OCI-LY7 (cell line): ENCODE measurements around the gene CRMP1. TPM values are rescaled to one million over a fixed set of nuclear protein-coding genes. Genes with fewer than 3 reads are reported as not detected.

Experiments
- BruUV-seq: library from RNA; stranded (reverse); fragments of 400-500 nt; replicated peaks from 2 replicates; lab custom pipeline; 2021; lab: Mats Ljungman, UMichigan
- CTCF ChIA-PET: fragments of 300-600 bp; sonication (Branson Sonifier 250); formaldehyde crosslinking; loops from one replicate; lab custom pipeline; 2022; ENCODE audit warnings: antibody characterized with exemption; ENCODE audit not compliant: unreplicated experiment; lab: Charles Lee
- POLR2A ChIA-PET: fragments of 300-600 bp; sonication (Branson Sonifier 250); formaldehyde crosslinking; loops from one replicate; lab custom pipeline; 2022; ENCODE audit warnings: antibody characterized with exemption; lab: Charles Lee
- DNase-seq: peaks from one replicate; pipeline ENCODE4 v3.0.0-alpha.2; 2015; ENCODE audit warnings: low spot score
- H2AFZ ChIP-seq: fragments of 200-600 bp; sonication (generic), shearing (Covaris generic); 2 replicates; pipeline ENCODE4 v1.6.1; 2014; ENCODE audit warnings: mild to moderate bottlenecking, antibody characterized with exemption, low read length, moderate library complexity
- H3K27ac ChIP-seq: fragments of 200-600 bp; sonication (generic); 2 replicates; pipeline ENCODE4 v1.5.1; 2014; ENCODE audit warnings: mixed run types, low read depth, mild to moderate bottlenecking, moderate library complexity, low read length, inconsistent platforms; ENCODE audit not compliant: poor library complexity, severe bottlenecking
- H3K36me3 ChIP-seq: fragments of 200-600 bp; sonication (generic); 2 replicates; pipeline ENCODE4 v1.6.1; 2014; ENCODE audit warnings: mild to moderate bottlenecking, antibody characterized with exemption, low read length, moderate library complexity, mixed read lengths; ENCODE audit not compliant: insufficient read depth
- H3K4me1 ChIP-seq: fragments of 200-600 bp; sonication (generic); 2 replicates; pipeline ENCODE4 v1.5.1; 2014; ENCODE audit warnings: mild to moderate bottlenecking, low read length; ENCODE audit not compliant: insufficient read depth, poor library complexity, severe bottlenecking
- H3K4me2 ChIP-seq: fragments of 200-600 bp; sonication (generic); 2 replicates; pipeline ENCODE4 v1.6.1; 2014; ENCODE audit warnings: mild to moderate bottlenecking, low read length
- H3K4me3 ChIP-seq: fragments of 200-600 bp; sonication (generic); 2 replicates; pipeline ENCODE4 v1.5.1; 2014; ENCODE audit warnings: mild to moderate bottlenecking, low read depth, low read length; ENCODE audit not compliant: poor library complexity, severe bottlenecking
- H3K79me2 ChIP-seq: fragments of 200-600 bp; sonication (generic); 2 replicates; pipeline ENCODE4 v1.6.1; 2016; ENCODE audit warnings: low read depth, mild to moderate bottlenecking, low read length, moderate library complexity, mixed read lengths; ENCODE audit not compliant: insufficient read depth
- H3K9me2 ChIP-seq: fragments of 200-600 bp; sonication (generic); 2 replicates; pipeline ENCODE4 v1.6.1; 2016; ENCODE audit warnings: mild to moderate bottlenecking, low read length, mixed read lengths; ENCODE audit not compliant: insufficient read depth
- H3K9me3 ChIP-seq: fragments of 200-600 bp; sonication (generic); 2 replicates; pipeline ENCODE4 v1.6.1; 2014; ENCODE audit warnings: mild to moderate bottlenecking, mixed run types, low read length, mixed read lengths
- H4K20me1 ChIP-seq: fragments of 200-600 bp; sonication (generic); 2 replicates; pipeline ENCODE4 v1.6.1; 2014; ENCODE audit warnings: mild to moderate bottlenecking, antibody characterized with exemption, low read length, moderate library complexity, mixed read lengths; ENCODE audit not compliant: insufficient read depth
- EZH2phosphoT487 ChIP-seq: fragments of 200-600 bp; sonication (generic); IDR thresholded peaks from 2 replicates; pipeline ENCODE4 v1.6.1; 2018; ENCODE audit warnings: low read depth, borderline replicate concordance, mild to moderate bottlenecking, mixed run types, antibody characterized with exemption, low read length, moderate library complexity, mixed read lengths
- intact Hi-C: fragments of 100-400 bp; cut with micrococcal nuclease; formaldehyde crosslinking; loops from one replicate; pipeline ENCODE4 v1.10.0; 2022; ENCODE audit not compliant: unreplicated experiment
- total RNA-seq, 2 experiments: library from RNA; depleted of rRNA in 1 of 2; stranded (reverse); fragments of >200 nt in 1 of 2; shearing (Covaris generic) in 1 of 2; gene quantifications; 2 replicates each; pipeline ENCODE4 v1.2.3, GENCODE V29; 2014 to 2022
- TF ChIP-seq, protein P1 (sequence below): fragments of 200-600 bp; sonication (generic); conservative IDR thresholded peaks from 2 replicates; pipeline ENCODE4 v1.5.1; 2014; ENCODE audit warnings: mild to moderate bottlenecking, antibody characterized with exemption, low read length, moderate library complexity, mixed read lengths

The CRMP1 gene
- total RNA-seq, 2 experiments from 2014 or later: not detected

DNA sequence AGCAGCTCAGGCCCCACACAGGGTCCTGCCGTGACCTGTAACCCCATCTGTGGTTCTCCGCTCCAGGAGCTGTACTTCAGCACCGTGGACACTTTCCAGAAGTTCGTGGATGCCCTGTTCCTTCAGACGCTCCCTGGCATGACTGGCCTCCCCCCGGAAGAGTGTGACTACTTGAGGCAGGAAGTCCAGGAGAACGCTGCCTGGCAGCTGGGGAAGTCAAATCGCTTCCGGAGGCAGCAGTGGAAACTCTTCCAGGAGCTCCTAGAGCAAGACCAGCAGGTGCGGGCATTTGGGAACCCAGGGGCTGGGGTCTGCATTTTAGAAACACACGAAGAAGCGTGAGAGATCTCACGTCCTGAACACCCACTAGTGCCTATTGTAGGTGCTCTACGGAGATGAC, 109.4 kb downstream of the CRMP1 start:
- Histone ChIP-seq H2AFZ (no peak overlapping the region), H3K27ac (no peak overlapping the region), H3K9me3 (no peaks in the 10 kb centered on the region), H3K9me2 (no peaks in the 10 kb centered on the region), H3K4me2 (no peak overlapping the region), H3K36me3 (no peaks in the 10 kb centered on the region), H3K4me1 (no peaks in the 10 kb centered on the region), H3K79me2 (no peaks in the 10 kb centered on the region), H4K20me1 (no peaks in the 10 kb centered on the region), H3K4me3 (no peak overlapping the region)
- ChIA-PET CTCF (interaction anchor here (0.6 kb wide), 1 partner anchor 1487 kb away, joined by 3 read pairs; no protein-coding TSS in a partner anchor), POLR2A (no interaction called here)
- intact Hi-C loops: no loop called here
- TF ChIP-seq EZH2phosphoT487: no peak
- TF ChIP-seq, protein P1, sequence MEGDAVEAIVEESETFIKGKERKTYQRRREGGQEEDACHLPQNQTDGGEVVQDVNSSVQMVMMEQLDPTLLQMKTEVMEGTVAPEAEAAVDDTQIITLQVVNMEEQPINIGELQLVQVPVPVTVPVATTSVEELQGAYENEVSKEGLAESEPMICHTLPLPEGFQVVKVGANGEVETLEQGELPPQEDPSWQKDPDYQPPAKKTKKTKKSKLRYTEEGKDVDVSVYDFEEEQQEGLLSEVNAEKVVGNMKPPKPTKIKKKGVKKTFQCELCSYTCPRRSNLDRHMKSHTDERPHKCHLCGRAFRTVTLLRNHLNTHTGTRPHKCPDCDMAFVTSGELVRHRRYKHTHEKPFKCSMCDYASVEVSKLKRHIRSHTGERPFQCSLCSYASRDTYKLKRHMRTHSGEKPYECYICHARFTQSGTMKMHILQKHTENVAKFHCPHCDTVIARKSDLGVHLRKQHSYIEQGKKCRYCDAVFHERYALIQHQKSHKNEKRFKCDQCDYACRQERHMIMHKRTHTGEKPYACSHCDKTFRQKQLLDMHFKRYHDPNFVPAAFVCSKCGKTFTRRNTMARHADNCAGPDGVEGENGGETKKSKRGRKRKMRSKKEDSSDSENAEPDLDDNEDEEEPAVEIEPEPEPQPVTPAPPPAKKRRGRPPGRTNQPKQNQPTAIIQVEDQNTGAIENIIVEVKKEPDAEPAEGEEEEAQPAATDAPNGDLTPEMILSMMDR: no peak
- BruUV-seq: no TSS peak
- no peak for DNase-seq

GRCh38 chr4:5782829-5783476, 109.9 kb downstream of the CRMP1 start:
- TF ChIP-seq EZH2phosphoT487: no peak
- TF ChIP-seq, protein P1: no peak
- H3K4me2 ChIP-seq: no peak overlapping the region
- ChIA-PET CTCF (no interaction called here), POLR2A (interaction anchor here (0.6 kb wide), 1 partner anchor 351 kb away, joined by 6 read pairs; no protein-coding TSS in a partner anchor)
- intact Hi-C loops: no loop called here
- DNase-seq: no peak
- H3K4me3 ChIP-seq: no peak overlapping the region
- H3K4me1 ChIP-seq: no peaks in the 10 kb centered on the region
- no peaks in the 10 kb centered on the region for H3K9me2 ChIP-seq
- H4K20me1 ChIP-seq: no peaks in the 10 kb centered on the region
- H3K79me2 ChIP-seq: no peaks in the 10 kb centered on the region
- no peaks in the 10 kb centered on the region for H3K36me3 ChIP-seq
- H3K27ac ChIP-seq: no peak overlapping the region
- no TSS peak for BruUV-seq
- no peak overlapping the region for H2AFZ ChIP-seq
- H3K9me3 ChIP-seq: no peaks in the 10 kb centered on the region

GRCh38 chr4:5781691-5782090, 111.2 kb downstream of the CRMP1 start:
- H3K4me3 ChIP-seq: no peak overlapping the region
- CTCF ChIA-PET: no interaction called here
- POLR2A ChIA-PET: interaction anchor here (0.6 kb wide), 2 partner anchors 163 to 237 kb away, joined by 3 read pairs; no protein-coding TSS in a partner anchor
- intact Hi-C loops: no loop called here
- H3K79me2 ChIP-seq: no peaks in the 10 kb centered on the region
- no peak overlapping the region for H3K27ac ChIP-seq
- BruUV-seq: no TSS peak
- H3K9me3 ChIP-seq: no peaks in the 10 kb centered on the region; the same call in 1 of the 2 replicates
- no peaks in the 10 kb centered on the region for H3K9me2 ChIP-seq
- DNase-seq: no peak
- no peak for TF ChIP-seq EZH2phosphoT487
- TF ChIP-seq, protein P1: no peak
- H3K36me3 ChIP-seq: no peaks in the 10 kb centered on the region
- no peak overlapping the region for H3K4me2 ChIP-seq
- H2AFZ ChIP-seq: no peak overlapping the region
- H4K20me1 ChIP-seq: no peaks in the 10 kb centered on the region
- no peaks in the 10 kb centered on the region for H3K4me1 ChIP-seq
